Measurements from ENCODE around the gene RBBP5.

RBBP5 gene

DNA sequence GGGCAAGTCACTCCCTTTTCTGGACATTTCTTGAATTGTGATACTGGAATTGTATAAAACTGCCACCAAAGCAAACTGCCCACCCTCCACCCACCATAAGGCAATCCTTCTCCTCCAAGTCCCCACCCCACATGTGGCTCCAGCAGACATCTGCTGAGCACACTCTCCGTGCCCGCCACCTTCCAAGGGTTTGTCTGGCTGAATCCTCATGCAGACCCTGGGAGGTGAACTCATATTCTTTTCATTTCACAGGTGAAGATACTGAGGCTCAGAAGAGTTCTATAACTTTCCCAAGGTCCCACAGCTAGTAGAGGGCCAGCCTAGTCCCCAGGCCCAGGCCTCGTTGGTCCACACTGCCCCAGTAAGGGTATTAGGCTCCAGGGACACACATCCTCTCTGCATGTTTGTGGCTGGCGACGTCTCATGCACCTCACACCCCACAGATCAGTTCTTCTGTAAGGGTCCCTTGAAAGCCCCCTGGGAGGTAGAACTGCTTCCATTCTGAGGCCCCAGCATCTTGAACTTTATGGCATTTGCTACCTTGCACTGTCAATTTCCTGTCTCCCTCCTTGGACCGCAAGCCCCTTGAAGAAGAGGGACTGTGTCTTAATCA is 64.7 kb downstream of the RBBP5 start:
- no peak for DNase-seq (ENCODE audit: low read depth)

DNA sequence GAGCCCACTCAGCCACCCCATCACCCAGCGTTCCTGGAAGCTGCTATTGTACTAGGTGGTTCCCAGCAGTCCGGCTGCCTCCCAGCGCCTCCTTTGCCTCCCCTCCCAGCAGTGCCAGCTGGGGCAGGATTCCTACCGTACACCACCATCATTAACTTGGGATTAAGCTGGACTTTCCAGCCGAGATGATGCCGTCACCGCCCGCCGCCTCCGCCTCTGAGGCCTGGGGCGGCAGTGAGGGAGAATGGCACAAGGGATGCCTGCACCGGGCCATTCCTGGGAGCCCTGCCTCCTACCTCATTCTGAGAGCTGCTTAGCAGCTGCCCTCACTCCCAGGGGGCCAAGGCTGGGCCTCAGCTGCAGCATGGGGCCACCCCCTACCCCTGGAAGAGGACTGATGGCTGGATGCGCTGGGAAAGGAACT is 65.6 kb downstream of the RBBP5 start:
- no peak for DNase-seq (ENCODE audit: low read depth)

DNA sequence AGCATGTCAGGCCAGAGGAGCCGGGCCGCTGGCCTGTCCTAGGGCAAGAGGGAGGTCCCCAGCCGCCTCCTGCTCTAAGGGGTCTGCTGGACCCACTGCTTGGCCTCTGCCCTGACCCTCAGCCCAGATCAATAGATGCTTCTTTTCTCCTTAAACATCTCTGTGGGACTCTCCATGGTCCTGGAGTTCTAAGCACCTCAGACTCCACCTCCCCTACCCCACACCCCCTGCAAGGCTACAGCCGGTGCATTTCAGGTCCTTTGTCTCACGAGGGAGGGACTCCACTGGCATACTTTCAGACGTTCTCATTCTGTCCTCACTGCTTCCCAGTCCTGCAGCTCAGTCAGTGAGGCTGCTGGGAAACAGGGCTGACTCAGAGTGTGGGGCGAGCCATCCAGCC is 67.8 kb downstream of the RBBP5 start:
- no peak for DNase-seq (ENCODE audit: low read depth)

DNA sequence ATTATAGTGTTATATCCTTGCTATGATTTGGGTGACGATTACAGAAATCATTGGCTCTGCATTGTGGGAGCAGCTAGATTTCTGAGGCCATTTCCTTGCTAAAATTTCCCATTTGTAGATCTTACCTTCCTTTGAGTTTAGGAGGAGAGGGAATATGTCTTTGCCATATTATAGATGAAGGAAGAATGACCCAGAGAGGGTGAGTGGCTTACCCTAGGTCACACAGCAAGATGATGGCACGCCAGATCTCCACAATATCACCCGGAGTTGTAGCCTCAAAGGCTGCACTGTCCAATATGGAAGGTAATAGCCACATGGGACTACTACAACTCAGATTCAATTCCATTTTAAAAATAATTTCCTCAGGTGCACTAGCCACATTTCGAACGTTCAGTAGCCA is 68.5 kb downstream of the RBBP5 start:
- DNase-seq (ENCODE audit: low read depth): no peak

DNA sequence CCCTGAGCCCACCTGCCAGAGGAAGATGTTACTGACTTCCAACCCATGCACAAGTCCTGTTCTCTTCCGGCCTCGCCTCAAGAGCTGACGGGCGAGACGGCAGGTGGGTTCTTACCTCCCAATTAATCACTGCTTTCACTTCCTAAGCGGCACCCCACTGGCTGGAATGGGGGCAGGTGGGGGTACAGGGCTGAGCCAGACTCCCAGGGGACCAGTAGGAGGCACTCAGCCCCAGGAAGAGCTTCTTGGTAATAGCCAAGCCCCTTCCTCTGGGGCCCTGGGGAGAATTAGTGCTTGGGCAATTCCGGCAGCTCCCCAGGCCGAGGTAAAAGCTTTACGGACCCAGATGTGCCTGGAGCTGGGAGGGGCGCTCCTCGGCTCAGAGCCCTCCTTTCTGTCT is 69.1 kb downstream of the RBBP5 start:
- no peak for DNase-seq (ENCODE audit: low read depth)

DNA sequence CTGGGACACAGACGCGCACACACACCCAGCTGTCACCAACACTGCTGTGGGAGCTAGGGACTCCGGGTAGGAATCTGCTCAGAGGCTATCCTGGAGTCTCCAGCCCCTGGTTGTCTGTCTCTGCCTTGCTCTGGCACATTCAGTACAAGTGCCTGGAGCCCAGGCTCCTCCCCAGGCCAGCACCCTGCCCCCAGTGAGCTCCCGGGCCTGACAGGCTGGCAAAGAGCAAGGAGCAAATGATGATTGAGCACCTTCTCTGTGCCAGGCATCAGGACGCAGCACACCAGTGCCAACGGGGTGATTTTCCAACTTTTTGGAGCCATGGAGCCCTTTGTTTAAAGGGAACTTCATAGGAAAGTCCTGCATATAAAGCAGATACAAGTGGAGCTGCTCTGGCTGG is 72.3 kb downstream of the RBBP5 start:
- no peak for DNase-seq (ENCODE audit: low read depth)

DNA sequence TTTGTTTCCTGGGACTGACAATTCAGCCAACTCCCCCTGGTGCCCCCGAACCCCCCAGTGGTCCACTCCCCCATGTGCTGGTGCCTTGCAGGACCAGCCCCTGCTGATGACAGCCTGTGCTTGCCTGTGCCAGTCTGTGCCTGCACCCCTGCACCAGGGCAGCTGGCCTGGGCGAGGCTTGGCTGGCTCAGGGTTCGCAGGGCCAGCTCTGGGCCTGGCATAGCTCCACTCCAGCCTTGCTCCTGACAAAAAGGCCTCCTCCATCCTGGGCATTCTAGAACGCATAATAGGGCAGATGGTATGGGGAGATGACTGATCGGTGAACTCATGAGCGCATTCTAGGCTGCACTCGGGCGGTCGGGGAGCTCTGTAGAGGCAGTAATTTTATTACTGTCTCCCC is 73.4 kb downstream of the RBBP5 start:
- DNase-seq (ENCODE audit: low read depth): no peak

DNA sequence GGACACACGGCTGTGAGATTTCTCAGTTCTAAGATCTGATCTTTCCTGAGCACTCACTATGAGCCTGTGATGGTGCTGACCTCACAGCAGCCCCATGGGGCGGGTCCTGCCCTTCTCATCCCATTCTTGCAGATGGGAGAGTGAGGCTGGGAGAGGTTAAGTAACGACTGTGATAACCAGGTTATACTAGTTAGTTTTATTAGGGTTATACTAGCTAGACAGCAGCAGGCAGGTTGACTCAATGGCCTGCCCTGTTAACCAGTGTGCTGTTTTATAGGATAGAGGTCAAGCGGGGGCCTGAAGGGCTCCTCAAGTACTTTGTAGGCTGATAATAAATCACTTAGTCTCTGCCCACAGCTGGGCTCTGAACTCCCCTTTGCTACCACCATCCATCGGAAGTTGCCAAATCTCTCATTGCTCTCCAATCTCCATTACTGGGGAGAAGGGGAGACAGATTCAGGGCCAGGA is 74.0 kb downstream of the RBBP5 start:
- no peak for DNase-seq (ENCODE audit: low read depth)

DNA sequence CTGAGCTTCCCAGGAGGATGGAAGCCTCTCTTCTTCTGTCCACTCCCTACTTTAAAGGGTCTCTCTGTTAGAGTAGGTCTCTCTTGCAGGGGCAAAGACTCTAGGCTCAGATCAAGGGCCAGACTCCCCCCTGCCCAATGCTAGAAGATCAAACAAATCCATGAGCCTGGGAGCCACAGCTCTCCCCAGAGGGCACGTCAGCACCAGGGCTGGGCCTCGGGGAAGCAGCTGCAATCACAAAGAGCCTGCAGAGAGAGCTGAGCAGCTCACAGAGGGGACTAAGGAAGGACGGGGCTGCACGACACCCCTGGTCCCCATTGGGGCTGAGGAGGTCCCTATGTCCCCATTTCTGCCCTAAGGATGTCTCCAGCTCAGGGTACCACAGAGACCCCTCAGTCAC is 74.9 kb downstream of the RBBP5 start:
- DNase-seq (ENCODE audit: low read depth): no peak

DNA sequence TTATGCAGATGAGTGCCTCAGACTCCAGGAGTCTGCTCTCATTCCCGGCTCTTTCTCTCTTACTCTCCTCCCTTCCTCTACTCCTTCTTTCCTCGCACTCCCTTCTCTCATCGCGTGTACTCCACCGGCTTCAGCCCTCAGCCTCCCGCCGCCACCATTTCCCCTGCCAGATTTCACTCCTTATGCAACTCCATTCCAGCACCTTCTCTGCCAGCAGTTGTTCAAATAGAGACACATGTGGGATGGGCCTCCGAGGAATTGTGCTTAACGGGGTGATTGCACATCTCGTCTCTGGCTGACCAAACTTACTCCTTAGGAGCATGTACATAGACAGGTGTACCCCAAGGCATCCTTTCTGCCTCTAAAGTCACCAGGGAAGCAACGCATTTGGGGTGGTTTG is 76.6 kb downstream of the RBBP5 start:
- no peak for DNase-seq (ENCODE audit: low read depth)

DNA sequence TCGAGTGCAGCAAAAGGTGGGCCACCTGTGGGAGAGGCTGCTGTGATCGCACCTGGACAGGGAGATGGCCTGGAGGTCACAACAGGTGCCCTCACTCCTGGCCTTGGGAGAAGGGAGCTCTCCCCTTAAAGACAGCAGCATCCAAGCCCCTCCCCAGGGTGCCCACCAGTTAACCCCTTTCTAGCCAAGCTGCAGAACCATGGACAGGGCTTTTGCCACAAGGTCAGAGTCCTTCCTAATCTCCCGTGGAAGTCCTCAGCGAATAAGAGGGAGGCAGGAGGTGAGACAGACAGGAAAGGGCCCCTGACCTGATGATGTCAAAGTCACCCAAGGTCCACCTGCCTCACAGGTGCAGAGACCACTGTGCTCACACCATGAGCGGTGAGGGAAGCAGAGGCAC is 77.0 kb downstream of the RBBP5 start:
- DNase-seq (ENCODE audit: low read depth): no peak

DNA sequence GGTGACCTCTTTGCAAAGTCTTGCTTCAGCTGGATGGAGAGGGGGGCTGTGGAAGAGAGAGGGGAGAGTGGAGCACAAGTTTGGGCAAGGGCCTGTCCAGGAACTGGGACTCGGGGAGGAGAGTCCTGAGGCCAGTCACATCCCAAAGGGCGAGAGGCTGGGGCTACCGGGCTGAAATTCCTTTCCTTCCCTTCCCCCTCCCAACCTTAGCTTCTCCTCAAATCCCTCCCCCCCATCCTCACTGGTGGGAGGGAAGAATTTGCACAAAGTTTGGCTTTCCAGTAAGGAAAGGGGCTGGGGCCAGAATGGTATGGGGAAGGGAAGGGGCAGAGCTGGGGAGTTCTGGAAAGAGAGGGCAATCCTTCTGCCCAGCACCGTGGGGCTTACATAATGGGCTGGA is 77.9 kb downstream of the RBBP5 start:
- DNase-seq (ENCODE audit: low read depth): no peak

DNA sequence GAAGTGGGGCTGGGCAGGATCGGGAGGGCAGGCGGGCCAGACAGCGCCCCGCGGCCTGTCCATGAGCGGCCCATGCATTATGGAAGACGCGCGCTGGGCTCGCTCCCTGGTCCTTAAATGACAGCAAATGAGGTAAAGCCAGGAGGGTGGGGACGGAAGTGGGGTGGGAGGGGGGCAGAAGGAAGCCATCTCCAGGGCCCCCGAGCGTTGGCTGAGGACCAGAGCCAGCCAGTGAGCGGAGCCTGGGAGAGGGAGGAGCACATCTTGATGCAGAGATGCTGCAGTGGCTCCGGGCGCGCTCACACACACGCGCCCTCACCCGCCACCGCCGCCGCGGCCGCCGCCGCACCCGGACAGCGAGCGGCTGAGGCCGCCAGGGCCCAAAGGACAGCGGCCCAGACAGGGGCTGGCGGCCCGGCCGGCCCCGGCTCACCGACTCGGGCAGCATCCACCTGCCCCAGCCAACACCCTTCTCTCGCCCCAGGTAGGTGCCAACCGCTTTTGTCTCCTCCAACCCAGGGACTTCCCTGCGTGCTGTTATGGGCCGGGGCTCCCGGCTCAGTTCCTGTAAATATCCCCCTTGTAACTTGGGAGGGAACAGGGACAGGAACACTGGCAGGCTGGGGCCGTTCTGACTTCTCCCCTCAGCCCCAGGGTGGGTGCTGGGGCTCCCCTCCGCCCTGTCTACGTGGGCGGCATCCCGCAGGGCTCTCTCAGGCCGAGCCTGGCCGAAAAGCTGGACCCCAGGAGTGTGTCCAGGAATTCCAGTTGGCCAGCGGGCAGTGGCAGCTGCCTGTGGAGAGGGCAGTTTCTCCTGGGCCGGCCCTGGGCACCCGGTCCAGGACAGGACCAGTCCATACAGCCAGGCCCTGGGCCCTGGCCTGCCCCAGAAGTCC is 78.6 kb downstream of the RBBP5 start, which contains the start of gene CNTN2:
Gene CNTN2, plus strand, starts transcription at position 302 of the 896 bp plus-strand sequence. CDS start 9,974 bp downstream, outside the sequence.
- no peak for DNase-seq (ENCODE audit: low read depth)

DNA sequence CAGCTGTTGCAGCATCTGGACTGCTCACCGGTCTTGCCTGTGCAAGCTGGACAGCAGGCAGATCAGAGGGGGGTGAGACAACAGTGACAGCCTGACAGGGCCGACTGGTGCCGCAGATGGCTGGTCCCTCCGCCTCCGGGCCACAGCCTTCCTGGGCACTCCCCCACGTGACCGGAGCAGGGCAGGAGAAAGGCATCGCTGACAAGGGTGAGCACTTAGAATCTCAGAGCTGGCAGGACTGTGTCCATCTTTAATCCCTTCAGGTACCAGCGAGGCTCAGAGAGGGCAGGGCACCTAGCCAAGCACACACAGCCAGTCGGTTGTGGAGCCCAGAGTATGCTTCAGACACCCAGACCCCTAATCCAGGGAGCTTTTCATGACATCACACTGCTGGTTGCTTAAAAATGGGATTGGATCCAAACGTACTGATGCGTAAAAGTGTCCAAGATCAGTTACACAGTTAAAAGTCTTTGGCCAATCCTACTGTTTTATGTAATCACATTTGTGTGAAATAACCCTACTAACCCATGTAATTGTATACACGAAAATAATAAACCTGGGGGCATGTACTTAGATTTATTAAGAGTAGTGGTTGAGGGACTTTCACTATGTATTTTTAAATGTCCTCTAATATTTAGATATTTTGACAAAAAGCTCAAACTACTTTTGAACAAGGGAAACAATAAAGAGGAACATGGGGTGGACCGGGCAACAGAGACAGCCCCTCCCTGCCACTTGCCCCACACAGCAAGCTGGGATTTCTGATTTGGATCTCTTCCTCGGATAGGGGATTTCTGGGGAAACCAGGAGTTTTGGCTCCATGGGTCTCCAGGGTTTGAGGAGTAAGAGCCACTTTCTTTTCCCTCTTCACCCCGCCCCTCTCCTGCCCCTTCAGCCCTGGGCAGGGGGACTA is 79.5 kb downstream of the RBBP5 start:
- DNase-seq (ENCODE audit: low read depth): no peak

DNA sequence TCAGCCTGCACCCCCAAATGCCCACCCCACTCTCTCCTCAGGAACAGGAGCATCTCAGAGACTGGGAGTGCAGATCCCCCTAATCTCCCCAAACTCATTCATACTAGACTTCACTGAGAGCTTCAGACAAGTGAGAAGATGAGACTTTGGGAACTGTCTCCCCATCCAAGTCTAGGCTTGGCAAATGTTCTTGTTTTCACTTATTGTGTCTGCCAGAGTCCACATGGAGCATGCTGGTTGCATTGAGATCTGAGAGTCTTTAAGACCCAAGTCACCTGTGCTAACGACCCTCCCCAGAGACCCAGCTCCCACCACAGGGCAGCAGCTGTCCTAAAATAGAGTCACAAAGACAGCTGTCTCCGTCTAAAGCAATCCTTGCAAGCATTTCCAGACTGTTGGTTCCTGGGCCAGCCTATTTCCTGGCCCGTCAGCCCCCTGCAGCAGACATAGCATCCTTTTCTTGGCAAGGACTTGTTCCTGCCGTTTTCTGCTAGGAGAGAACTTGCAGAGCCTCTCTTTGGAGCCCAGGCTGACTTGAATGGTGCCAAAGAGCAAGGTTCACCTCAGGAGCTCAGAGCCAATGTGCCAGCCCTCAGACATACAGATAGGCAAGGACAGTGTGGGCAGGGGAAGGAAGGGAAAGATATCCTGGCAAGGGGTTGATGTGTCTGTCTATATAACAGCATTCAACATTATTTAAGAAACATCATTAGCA is 80.6 kb downstream of the RBBP5 start:
- DNase-seq (ENCODE audit: low read depth): no peak

DNA sequence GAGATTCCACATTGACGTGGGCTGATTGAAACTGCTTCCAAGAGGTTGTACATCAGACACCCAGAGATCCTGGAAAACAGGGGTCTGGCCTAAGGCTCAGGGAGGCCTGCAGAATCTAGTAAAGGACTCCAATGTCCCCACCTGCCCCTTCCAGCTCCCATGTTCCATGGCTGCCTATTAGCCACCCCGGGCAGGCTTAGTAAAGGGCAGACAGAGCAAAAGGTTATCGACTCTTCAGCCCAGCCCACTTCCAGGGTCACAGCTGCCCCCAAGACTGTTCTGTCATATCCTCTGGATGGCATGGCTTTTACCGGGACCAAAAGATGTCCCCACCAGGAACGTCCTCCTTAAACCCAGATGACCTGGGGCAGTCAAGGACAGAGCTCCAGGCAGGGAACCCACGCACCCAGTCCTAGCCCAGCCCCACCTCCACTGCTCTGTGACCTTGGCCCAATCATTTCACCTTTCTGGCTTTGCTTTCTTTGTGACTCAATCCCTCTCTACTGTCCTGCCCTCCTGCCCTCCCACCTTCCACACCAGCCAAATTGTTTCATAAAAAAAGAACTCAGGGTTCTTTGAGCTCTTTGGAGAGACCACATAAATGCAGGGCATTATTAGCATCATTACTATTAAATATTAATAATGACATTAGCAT is 83.5 kb downstream of the RBBP5 start:
- no peak for DNase-seq (ENCODE audit: low read depth)

DNA sequence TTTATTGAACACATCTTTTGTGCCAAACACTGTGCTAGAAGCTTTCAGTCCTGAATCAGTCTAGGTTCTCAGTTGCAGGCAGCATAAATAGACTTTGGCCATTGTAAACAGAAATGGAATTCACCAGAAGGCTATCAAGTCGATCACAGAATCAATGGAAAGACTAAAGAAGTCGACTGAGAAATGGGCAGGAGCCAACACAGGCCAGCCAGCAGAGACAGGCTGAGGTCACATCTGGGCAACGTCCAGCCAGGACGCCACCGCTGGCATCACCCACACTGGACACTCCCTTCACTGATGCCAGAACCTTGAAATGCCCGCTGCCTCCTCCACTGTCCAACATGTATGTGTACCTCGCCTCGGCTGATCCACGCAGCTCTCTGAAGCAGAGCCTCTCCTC is 84.2 kb downstream of the RBBP5 start:
- DNase-seq (ENCODE audit: low read depth): no peak
